GM12878 (cell line): ENCODE measurements around the gene ABT1. TPM values are rescaled to one million over a fixed set of nuclear protein-coding genes. Genes with fewer than 3 reads are reported as not detected.
A peak's percentile ranks its signal among the peaks of the same experiment; 100 is the strongest.

ENCODE experiments used
- ATAC-seq: fragments of 200-7000 bp; cut with Tn5 transposase; 3 replicates; pipeline ENCODE4 v1.9.1; 2020; ENCODE audit warnings: mild to moderate bottlenecking, moderate library complexity
- BruUV-seq: library from RNA; stranded (reverse); fragments of 400-500 nt; replicated peaks from 2 replicates; lab custom pipeline; 2021; lab: Mats Ljungman, UMichigan
- CTCF ChIA-PET: fragments of 300-600 bp; sonication (Branson Sonifier 250); formaldehyde crosslinking; extraction: SDS; loops from one replicate; lab custom pipeline; 2021; ENCODE audit warnings: inconsistent platforms; lab: Yijun Ruan, JAX
- POLR2A ChIA-PET: fragments of 350-600 bp; formaldehyde crosslinking; extraction: SDS; loops from one replicate; lab custom pipeline; 2021; ENCODE audit warnings: inconsistent platforms; lab: Charles Lee
- RAD21 ChIA-PET: fragments of 300-600 bp; sonication (Branson Sonifier 250); formaldehyde crosslinking; loops from one replicate; lab custom pipeline; 2023; ENCODE audit warnings: antibody characterized with exemption; ENCODE audit not compliant: unreplicated experiment; lab: Charles Lee
- SMC1A ChIA-PET: fragments of 300-600 bp; sonication (Branson Sonifier 250); formaldehyde crosslinking; loops from one replicate; lab custom pipeline; 2023; ENCODE audit not compliant: unreplicated experiment, uncharacterized antibody; lab: Charles Lee
- DNase-seq: peaks from one replicate; pipeline ENCODE4 v3.0.0-alpha.2; 2011; ENCODE audit warnings: low read depth, low spot score
- FAIRE-seq: peaks from 3 replicates; lab custom pipeline; 2011; peaks lifted over from hg19 to GRCh38; lab: Jason Lieb, UNC
- H2AFZ ChIP-seq: 2 replicates; pipeline ENCODE4 v1.6.0; 2011; ENCODE audit warnings: low read depth, low read length, control low read depth; ENCODE audit not compliant: control insufficient read depth
- H3K27ac ChIP-seq: 2 replicates; pipeline ENCODE4 v1.5.1; 2011; ENCODE audit warnings: control low read depth; ENCODE audit not compliant: control insufficient read depth, insufficient read depth
- H3K27me3 ChIP-seq, 2 experiments: replicated peaks in 1 of 2; 2 replicates each; pipeline versions ENCODE4 v1.6.0 to v1.6.1; 2011; ENCODE audit warnings: low read length in 1 of 2; ENCODE audit not compliant: control insufficient read depth in 2 of 2, insufficient read depth in 2 of 2
- H3K36me3 ChIP-seq, 2 experiments: 2 replicates each; pipeline ENCODE4 v1.5.1; 2011; ENCODE audit warnings: low read length in 1 of 2; ENCODE audit not compliant: control insufficient read depth in 2 of 2, insufficient read depth in 2 of 2
- H3K4me1 ChIP-seq: 2 replicates; pipeline ENCODE4 v1.6.1; 2011; ENCODE audit warnings: mild to moderate bottlenecking, low read length, moderate library complexity, mixed read lengths; ENCODE audit not compliant: control insufficient read depth, insufficient read depth
- H3K4me2 ChIP-seq: 2 replicates; pipeline ENCODE4 v1.6.0; 2011; ENCODE audit warnings: control low read depth; ENCODE audit not compliant: control insufficient read depth, insufficient read depth
- H3K4me3 ChIP-seq: fragments of 200-600 bp; sonication (generic); 2 replicates; pipeline ENCODE4 v1.5.1; 2016
- H3K79me2 ChIP-seq: 2 replicates; pipeline ENCODE4 v1.6.0; 2011; ENCODE audit warnings: low read length; ENCODE audit not compliant: control insufficient read depth, insufficient read depth
- H3K9ac ChIP-seq: 2 replicates; pipeline ENCODE4 v1.8.0; 2011; ENCODE audit warnings: low read length, control low read depth, mixed read lengths; ENCODE audit not compliant: control insufficient read depth, insufficient read depth
- H3K9me3 ChIP-seq: replicated peaks from 3 replicates; pipeline ENCODE4 v1.5.1; 2011; ENCODE audit warnings: mild to moderate bottlenecking, low read length; ENCODE audit not compliant: control insufficient read depth, insufficient read depth
- H4K20me1 ChIP-seq: 2 replicates; pipeline ENCODE4 v1.6.0; 2011; ENCODE audit not compliant: control insufficient read depth, insufficient read depth
- CREB1 ChIP-seq: IDR thresholded peaks from 2 replicates; pipeline ENCODE4 v1.6.1; 2012; ENCODE audit warnings: low read depth, mild to moderate bottlenecking, inconsistent platforms
- IKZF1 ChIP-seq: fragments of 450-650 bp; conservative IDR thresholded peaks from 2 replicates; pipeline ENCODE4 v1.6.1; 2017; ENCODE audit warnings: antibody characterized with exemption, mild to moderate bottlenecking
- POLR2AphosphoS5 ChIP-seq: IDR thresholded peaks from 2 replicates; pipeline ENCODE4 v1.6.1; 2011; ENCODE audit warnings: mild to moderate bottlenecking, low read length, inconsistent platforms
- SRF ChIP-seq, 2 experiments: IDR thresholded peaks; 2 replicates each; pipeline ENCODE4 v1.6.1; 2011; ENCODE audit warnings: low read depth in 2 of 2, low read length in 2 of 2, mild to moderate bottlenecking in 1 of 2, moderate library complexity in 1 of 2
- WGBS: methylation state at CpG from one replicate; pipeline ENCODE4 v1.1.6; 2016; ENCODE audit warnings: low lambda C conversion rate; ENCODE audit not compliant: insufficient replicate concordance, insufficient coverage; ENCODE audit errors: missing lambda C conversion rate; 5-methylcytosine and 5-hydroxymethylcytosine counted together
- in situ Hi-C: fragments of 300-500 bp; cut with MboI; formaldehyde crosslinking; loops from 9 replicates; pipeline ENCODE4 v1.14.3; 2018; ENCODE audit warnings: mixed read lengths
- intact Hi-C: fragments of 100-400 bp; cut with micrococcal nuclease; formaldehyde crosslinking; loops from one replicate; pipeline ENCODE4 v1.14.2; 2022; ENCODE audit not compliant: unreplicated experiment
- polyA plus RNA-seq, 11 experiments: library from polyadenylated mRNA; depleted of rRNA in 4 of 11; unstranded in 6 of 11; stranded (reverse) in 5 of 11; fragments of >200 nt; fragmentation: Nextera tagmentation in 4 of 11; fragmentation: Illumina TruSeq in 1 of 11; extraction: Ambion mirVana in 4 of 11; extraction: Trizol in 1 of 11; gene quantifications; 1 replicate in 1 of 11; 2 replicates in 10 of 11; pipeline versions ENCODE4 v1.2.1 to v1.2.3, GENCODE V29; 2011 to 2016; ENCODE audit warnings: inconsistent platforms in 2 of 11, missing spikeins in 2 of 11, low read depth in 1 of 11
- total RNA-seq, 4 experiments: library from RNA; depleted of rRNA in 3 of 4; stranded (reverse); fragments of >200 nt in 3 of 4; fragmentation: Illumina TruSeq in 1 of 4; extraction: Trizol in 1 of 4; gene quantifications; 2 replicates each; pipeline versions ENCODE4 v1.2.1 to v1.2.3, GENCODE V29; 2013 to 2021
- TF ChIP-seq, protein P1 (sequence below): fragments of 450-650 bp; IDR thresholded peaks from 2 replicates; pipeline ENCODE4 v1.6.1; 2017; ENCODE audit warnings: mild to moderate bottlenecking, moderate library complexity
- TF ChIP-seq, protein P2 (sequence below): fragments of 450-650 bp; IDR thresholded peaks from 2 replicates; pipeline ENCODE4 v1.6.1; 2017; ENCODE audit warnings: antibody characterized with exemption, mild to moderate bottlenecking, moderate library complexity
- TF ChIP-seq, protein P3 (sequence below): fragments of 450-650 bp; formaldehyde crosslinking; IDR thresholded peaks from 2 replicates; pipeline ENCODE4 v1.4.0; 2022; ENCODE audit warnings: mild to moderate bottlenecking, moderate library complexity
- TF ChIP-seq, protein P4 (sequence below), 3 experiments: IDR thresholded peaks in 2 of 3; conservative IDR thresholded peaks in 1 of 3; 2 replicates each; pipeline ENCODE4 v1.5.1; 2011; ENCODE audit warnings: low read depth in 3 of 3, low read length in 3 of 3, mild to moderate bottlenecking in 3 of 3, control low read depth in 2 of 3, moderate library complexity in 2 of 3, inconsistent platforms in 1 of 3, mixed read lengths in 1 of 3; ENCODE audit not compliant: control insufficient read depth in 2 of 3, insufficient read depth in 1 of 3; ENCODE audit errors: extremely low read depth in 1 of 3

The ABT1 gene
- total and polyA plus RNA-seq, 10 of the 15 experiments (the other 5 are each of a cell fraction or from before 2014, with no cell fraction given), result 8.4 to 43.5 (median 28.2) TPM

DNA sequence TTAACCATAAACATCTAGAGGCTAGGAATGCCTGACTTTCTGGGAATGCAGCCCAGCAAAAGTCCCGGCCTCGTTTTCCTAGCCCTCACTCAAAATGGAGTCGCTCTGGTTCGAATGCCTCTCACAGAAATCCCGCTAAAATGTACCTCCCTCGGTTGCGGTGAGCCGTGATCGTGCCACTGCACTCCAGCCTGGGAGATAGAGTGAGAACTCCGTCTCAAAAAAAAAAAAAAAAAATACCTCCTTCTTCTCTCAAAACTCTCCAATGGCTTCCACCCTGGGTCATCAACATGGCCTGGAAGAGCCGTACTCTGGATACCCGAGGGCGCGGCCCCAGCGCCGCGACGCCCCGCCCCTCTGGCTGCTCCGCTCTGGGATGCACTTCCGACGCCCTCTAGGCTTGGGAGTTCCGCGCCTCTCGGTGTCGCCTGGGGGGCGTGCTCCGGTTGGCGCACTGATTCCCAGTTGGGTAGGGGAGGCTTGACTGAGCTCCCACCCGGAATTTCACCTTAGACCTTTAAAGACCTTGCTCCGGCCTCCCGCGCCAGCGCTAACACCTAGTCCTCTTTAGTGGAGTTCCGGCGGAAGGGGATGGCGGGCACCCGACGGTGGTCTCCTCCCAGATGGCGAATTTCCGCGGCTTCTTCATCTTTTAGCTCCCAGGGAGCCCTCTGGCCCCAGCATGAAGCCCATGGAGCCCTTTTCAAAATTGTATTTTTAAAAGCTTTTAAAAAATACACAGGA is 46.3 kb upstream of the ABT1 start:
- FAIRE-seq, result no peak
- RAD21 ChIA-PET, result interaction anchor here (0.8 to 5.5 kb wide), 7 partner anchors 11 to 209 kb away, joined by 3 to 40 read pairs (median 4); no protein-coding TSS in a partner anchor
- TF ChIP-seq, protein P1, sequence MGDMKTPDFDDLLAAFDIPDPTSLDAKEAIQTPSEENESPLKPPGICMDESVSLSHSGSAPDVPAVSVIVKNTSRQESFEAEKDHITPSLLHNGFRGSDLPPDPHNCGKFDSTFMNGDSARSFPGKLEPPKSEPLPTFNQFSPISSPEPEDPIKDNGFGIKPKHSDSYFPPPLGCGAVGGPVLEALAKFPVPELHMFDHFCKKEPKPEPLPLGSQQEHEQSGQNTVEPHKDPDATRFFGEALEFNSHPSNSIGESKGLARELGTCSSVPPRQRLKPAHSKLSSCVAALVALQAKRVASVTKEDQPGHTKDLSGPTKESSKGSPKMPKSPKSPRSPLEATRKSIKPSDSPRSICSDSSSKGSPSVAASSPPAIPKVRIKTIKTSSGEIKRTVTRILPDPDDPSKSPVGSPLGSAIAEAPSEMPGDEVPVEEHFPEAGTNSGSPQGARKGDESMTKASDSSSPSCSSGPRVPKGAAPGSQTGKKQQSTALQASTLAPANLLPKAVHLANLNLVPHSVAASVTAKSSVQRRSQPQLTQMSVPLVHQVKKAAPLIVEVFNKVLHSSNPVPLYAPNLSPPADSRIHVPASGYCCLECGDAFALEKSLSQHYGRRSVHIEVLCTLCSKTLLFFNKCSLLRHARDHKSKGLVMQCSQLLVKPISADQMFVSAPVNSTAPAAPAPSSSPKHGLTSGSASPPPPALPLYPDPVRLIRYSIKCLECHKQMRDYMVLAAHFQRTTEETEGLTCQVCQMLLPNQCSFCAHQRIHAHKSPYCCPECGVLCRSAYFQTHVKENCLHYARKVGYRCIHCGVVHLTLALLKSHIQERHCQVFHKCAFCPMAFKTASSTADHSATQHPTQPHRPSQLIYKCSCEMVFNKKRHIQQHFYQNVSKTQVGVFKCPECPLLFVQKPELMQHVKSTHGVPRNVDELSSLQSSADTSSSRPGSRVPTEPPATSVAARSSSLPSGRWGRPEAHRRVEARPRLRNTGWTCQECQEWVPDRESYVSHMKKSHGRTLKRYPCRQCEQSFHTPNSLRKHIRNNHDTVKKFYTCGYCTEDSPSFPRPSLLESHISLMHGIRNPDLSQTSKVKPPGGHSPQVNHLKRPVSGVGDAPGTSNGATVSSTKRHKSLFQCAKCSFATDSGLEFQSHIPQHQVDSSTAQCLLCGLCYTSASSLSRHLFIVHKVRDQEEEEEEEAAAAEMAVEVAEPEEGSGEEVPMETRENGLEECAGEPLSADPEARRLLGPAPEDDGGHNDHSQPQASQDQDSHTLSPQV, result peak; percentile 99
- peak; percentile 97 for TF ChIP-seq IKZF1
- TF ChIP-seq CREB1, result peak; percentile 7; the same call in 1 of the 2 replicates
- TF ChIP-seq, protein P2, sequence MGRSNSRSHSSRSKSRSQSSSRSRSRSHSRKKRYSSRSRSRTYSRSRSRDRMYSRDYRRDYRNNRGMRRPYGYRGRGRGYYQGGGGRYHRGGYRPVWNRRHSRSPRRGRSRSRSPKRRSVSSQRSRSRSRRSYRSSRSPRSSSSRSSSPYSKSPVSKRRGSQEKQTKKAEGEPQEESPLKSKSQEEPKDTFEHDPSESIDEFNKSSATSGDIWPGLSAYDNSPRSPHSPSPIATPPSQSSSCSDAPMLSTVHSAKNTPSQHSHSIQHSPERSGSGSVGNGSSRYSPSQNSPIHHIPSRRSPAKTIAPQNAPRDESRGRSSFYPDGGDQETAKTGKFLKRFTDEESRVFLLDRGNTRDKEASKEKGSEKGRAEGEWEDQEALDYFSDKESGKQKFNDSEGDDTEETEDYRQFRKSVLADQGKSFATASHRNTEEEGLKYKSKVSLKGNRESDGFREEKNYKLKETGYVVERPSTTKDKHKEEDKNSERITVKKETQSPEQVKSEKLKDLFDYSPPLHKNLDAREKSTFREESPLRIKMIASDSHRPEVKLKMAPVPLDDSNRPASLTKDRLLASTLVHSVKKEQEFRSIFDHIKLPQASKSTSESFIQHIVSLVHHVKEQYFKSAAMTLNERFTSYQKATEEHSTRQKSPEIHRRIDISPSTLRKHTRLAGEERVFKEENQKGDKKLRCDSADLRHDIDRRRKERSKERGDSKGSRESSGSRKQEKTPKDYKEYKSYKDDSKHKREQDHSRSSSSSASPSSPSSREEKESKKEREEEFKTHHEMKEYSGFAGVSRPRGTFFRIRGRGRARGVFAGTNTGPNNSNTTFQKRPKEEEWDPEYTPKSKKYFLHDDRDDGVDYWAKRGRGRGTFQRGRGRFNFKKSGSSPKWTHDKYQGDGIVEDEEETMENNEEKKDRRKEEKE, result no peak
- TF ChIP-seq, protein P3, sequence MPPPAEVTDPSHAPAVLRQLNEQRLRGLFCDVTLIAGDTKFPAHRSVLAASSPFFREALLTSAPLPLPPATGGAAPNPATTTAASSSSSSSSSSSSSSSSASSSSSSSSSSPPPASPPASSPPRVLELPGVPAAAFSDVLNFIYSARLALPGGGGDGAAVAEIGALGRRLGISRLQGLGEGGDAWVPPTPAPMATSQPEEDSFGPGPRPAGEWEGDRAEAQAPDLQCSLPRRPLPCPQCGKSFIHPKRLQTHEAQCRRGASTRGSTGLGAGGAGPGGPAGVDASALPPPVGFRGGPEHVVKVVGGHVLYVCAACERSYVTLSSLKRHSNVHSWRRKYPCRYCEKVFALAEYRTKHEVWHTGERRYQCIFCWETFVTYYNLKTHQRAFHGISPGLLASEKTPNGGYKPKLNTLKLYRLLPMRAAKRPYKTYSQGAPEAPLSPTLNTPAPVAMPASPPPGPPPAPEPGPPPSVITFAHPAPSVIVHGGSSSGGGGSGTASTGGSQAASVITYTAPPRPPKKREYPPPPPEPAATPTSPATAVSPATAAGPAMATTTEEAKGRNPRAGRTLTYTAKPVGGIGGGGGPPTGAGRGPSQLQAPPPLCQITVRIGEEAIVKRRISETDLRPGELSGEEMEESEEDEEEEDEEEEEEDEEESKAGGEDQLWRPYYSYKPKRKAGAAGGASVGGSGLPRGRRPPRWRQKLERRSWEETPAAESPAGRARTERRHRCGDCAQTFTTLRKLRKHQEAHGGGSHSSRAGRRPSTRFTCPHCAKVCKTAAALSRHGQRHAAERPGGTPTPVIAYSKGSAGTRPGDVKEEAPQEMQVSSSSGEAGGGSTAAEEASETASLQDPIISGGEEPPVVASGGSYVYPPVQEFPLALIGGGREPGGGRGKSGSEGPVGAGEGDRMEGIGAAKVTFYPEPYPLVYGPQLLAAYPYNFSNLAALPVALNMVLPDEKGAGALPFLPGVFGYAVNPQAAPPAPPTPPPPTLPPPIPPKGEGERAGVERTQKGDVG (CRISPR knock-in tag), result peak; percentile 96
- TF ChIP-seq POLR2AphosphoS5, result peak; percentile 56
- TF ChIP-seq, protein P4, sequence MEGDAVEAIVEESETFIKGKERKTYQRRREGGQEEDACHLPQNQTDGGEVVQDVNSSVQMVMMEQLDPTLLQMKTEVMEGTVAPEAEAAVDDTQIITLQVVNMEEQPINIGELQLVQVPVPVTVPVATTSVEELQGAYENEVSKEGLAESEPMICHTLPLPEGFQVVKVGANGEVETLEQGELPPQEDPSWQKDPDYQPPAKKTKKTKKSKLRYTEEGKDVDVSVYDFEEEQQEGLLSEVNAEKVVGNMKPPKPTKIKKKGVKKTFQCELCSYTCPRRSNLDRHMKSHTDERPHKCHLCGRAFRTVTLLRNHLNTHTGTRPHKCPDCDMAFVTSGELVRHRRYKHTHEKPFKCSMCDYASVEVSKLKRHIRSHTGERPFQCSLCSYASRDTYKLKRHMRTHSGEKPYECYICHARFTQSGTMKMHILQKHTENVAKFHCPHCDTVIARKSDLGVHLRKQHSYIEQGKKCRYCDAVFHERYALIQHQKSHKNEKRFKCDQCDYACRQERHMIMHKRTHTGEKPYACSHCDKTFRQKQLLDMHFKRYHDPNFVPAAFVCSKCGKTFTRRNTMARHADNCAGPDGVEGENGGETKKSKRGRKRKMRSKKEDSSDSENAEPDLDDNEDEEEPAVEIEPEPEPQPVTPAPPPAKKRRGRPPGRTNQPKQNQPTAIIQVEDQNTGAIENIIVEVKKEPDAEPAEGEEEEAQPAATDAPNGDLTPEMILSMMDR (IDR thresholded peaks at IDR 0.05 in 2 of 3, conservative IDR thresholded peaks at IDR 0.05 in 1 of 3; ENCODE audit: control insufficient read depth in 2 of 3, extremely low read depth in 1 of 3, insufficient read depth in 1 of 3, low read depth in 3 of 3, low read length in 3 of 3), result peak in 2 of 3 experiments; percentile 5 to 20; a peak in 1 of 6 replicates
- peak in 1 of 2 experiments; percentile 80; a peak in 1 of 4 replicates for TF ChIP-seq SRF (IDR thresholded peaks at IDR 0.05; ENCODE audit: low read depth in 2 of 2, low read length in 2 of 2)

More for the DNA sequence above, 46.3 kb upstream of the ABT1 start:
- ATAC-seq, result peak; percentile 64
- TSS peak; percentile 94 for BruUV-seq
- Histone ChIP-seq H3K4me2 (peak overlapping the region; percentile 73), H3K4me1 (no peaks in the 10 kb centered on the region), H3K4me3 (peak overlapping the region; percentile 74), H3K9ac (peak overlapping the region; percentile 71), H3K79me2 (no peaks in the 10 kb centered on the region), H2AFZ (peak overlapping the region; percentile 96), H3K27ac (peak overlapping the region; percentile 72), H3K27me3 (no peaks in the 10 kb centered on the region), H4K20me1 (no peaks in the 10 kb centered on the region), H3K9me3 (no peaks in the 10 kb centered on the region), H3K36me3 (peaks cover 2 to 5% of the 10 kb centered on the region in 2 experiments)
- intact Hi-C loops (loop anchor here (10.0 kb wide), 1 partner anchor 376 kb away; no protein-coding TSS in a partner anchor), in situ Hi-C loops (loop anchor here (5.0 kb wide), 1 partner anchor 218 kb away; no protein-coding TSS in a partner anchor)
- 19% methylated on average over 37 of the region's 42 CpGs for WGBS
- SMC1A ChIA-PET, result interaction anchor here (0.9 to 2.5 kb wide), 10 partner anchors 10 to 391 kb away, joined by 3 to 7 read pairs (median 3); no protein-coding TSS in a partner anchor
- CTCF ChIA-PET, result interaction anchor here (0.6 to 3.0 kb wide), 9 partner anchors 12 to 228 kb away, joined by 3 to 7 read pairs (median 4); partner anchors contain the start of gene HMGN4
- POLR2A ChIA-PET, result interaction anchor here (0.6 to 2.9 kb wide), 4 partner anchors 10 to 214 kb away, joined by 3 to 13 read pairs (median 4); partner anchors contain the start of gene HMGN4
- no peak for DNase-seq
